Rectal smooth muscle tissue (tissue), 1 donor: ENCODE measurements around the gene UVRAG.
"Not testable (repeated sequence)": the region's sequence is repeated elsewhere in the genome, so short reads cannot be mapped to it uniquely, and the experiment has no call there.

Experiments used
- H3K27ac ChIP-seq: one replicate; pipeline ENCODE4 v1.7.0; 2013; ENCODE audit warnings: low read depth, low read length, inconsistent platforms
- H3K27me3 ChIP-seq: one replicate; pipeline ENCODE4 v1.7.0; 2013; ENCODE audit warnings: low read length; ENCODE audit not compliant: control insufficient read depth, insufficient read depth
- H3K36me3 ChIP-seq: one replicate; pipeline ENCODE4 v1.7.0; 2013; ENCODE audit warnings: low read length; ENCODE audit not compliant: control insufficient read depth, insufficient read depth
- H3K4me1 ChIP-seq: one replicate; pipeline ENCODE4 v1.7.0; 2013; ENCODE audit warnings: low read length; ENCODE audit not compliant: control insufficient read depth, insufficient read depth
- H3K4me3 ChIP-seq: one replicate; pipeline ENCODE4 v1.7.0; 2013; ENCODE audit warnings: low read length
- H3K9ac ChIP-seq: one replicate; pipeline ENCODE4 v1.7.0; 2013; ENCODE audit warnings: low read length

UVRAG gene

GRCh38 chr11:75840522-75840921, 25.5 kb downstream of the UVRAG start:
- no peak overlapping the region for H3K4me3 ChIP-seq
- no peak overlapping the region for H3K9ac ChIP-seq
- H3K36me3 ChIP-seq, result no peaks in the 10 kb centered on the region
- peaks cover 5% of the 10 kb centered on the region for H3K4me1 ChIP-seq
- H3K27ac ChIP-seq, result no peak overlapping the region
- no peaks in the 10 kb centered on the region for H3K27me3 ChIP-seq

GRCh38 chr11:75841739-75842138, 26.7 kb downstream of the UVRAG start:
- H3K36me3 ChIP-seq, result no peaks in the 10 kb centered on the region
- no peaks in the 10 kb centered on the region for H3K27me3 ChIP-seq
- H3K4me1 ChIP-seq, result peaks cover 5% of the 10 kb centered on the region
- no peak overlapping the region for H3K9ac ChIP-seq
- no peak overlapping the region for H3K4me3 ChIP-seq
- no peak overlapping the region for H3K27ac ChIP-seq

GRCh38 chr11:75845324-75845723, 30.3 kb downstream of the UVRAG start:
- no peak overlapping the region for H3K27ac ChIP-seq
- peaks cover 3% of the 10 kb centered on the region for H3K4me1 ChIP-seq
- no peaks in the 10 kb centered on the region for H3K27me3 ChIP-seq

GRCh38 chr11:75849894-75850293, 34.9 kb downstream of the UVRAG start:
- H3K9ac ChIP-seq, result no peak overlapping the region
- H3K4me3 ChIP-seq, result no peak overlapping the region
- H3K36me3 ChIP-seq, result no peaks in the 10 kb centered on the region
- no peaks in the 10 kb centered on the region for H3K27me3 ChIP-seq
- H3K4me1 ChIP-seq, result peaks cover 8% of the 10 kb centered on the region
- H3K27ac ChIP-seq, result no peak overlapping the region

More at GRCh38 chr11:75845324-75845723, 30.3 kb downstream of the UVRAG start:
- no peaks in the 10 kb centered on the region for H3K36me3 ChIP-seq
- H3K4me3 ChIP-seq, result no peak overlapping the region
- H3K9ac ChIP-seq, result no peak overlapping the region

GRCh38 chr11:75850787-75851186, 35.8 kb downstream of the UVRAG start:
- H3K4me1 ChIP-seq, result peaks cover 8% of the 10 kb centered on the region
- H3K9ac ChIP-seq, result no peak overlapping the region
- no peak overlapping the region for H3K27ac ChIP-seq
- no peaks in the 10 kb centered on the region for H3K36me3 ChIP-seq
- H3K4me3 ChIP-seq, result no peak overlapping the region
- no peaks in the 10 kb centered on the region for H3K27me3 ChIP-seq

- Histone ChIP-seq H3K27ac (no peak overlapping the region), H3K9ac (no peak overlapping the region), H3K36me3 (no peaks in the 10 kb centered on the region), H3K4me1 (peaks cover 8% of the 10 kb centered on the region), H3K4me3 (no peak overlapping the region), H3K27me3 (no peaks in the 10 kb centered on the region)
Observed at GRCh38 chr11:75851203-75851602, 36.2 kb downstream of the UVRAG start.

- peaks cover 8% of the 10 kb centered on the region for H3K4me1 ChIP-seq
- no peaks in the 10 kb centered on the region for H3K36me3 ChIP-seq
- no peaks in the 10 kb centered on the region for H3K27me3 ChIP-seq
- no peak overlapping the region for H3K4me3 ChIP-seq
- no peak overlapping the region for H3K9ac ChIP-seq
- H3K27ac ChIP-seq, result no peak overlapping the region
Observed at GRCh38 chr11:75852406-75853017, 37.5 kb downstream of the UVRAG start.

- H3K9ac ChIP-seq, H3K27me3 ChIP-seq, H3K4me1 ChIP-seq, H3K36me3 ChIP-seq, H3K4me3 ChIP-seq, H3K27ac ChIP-seq: not testable (repeated sequence)
Observed at GRCh38 chr11:75853563-75853962, 38.6 kb downstream of the UVRAG start.

- Histone ChIP-seq H3K4me3 (no peak overlapping the region), H3K4me1 (peaks cover 8% of the 10 kb centered on the region), H3K36me3 (no peaks in the 10 kb centered on the region), H3K27ac (no peak overlapping the region), H3K27me3 (no peaks in the 10 kb centered on the region), H3K9ac (no peak overlapping the region)
Observed at GRCh38 chr11:75853971-75854370, 39.0 kb downstream of the UVRAG start.

GRCh38 chr11:75855206-75855605, 40.2 kb downstream of the UVRAG start:
- Histone ChIP-seq H3K27me3 (no peaks in the 10 kb centered on the region), H3K27ac (no peak overlapping the region), H3K9ac (no peak overlapping the region), H3K36me3 (no peaks in the 10 kb centered on the region), H3K4me3 (no peak overlapping the region), H3K4me1 (peaks cover 8% of the 10 kb centered on the region)

GRCh38 chr11:75856912-75857311, 41.9 kb downstream of the UVRAG start:
- Histone ChIP-seq H3K27ac (no peak overlapping the region), H3K9ac (no peak overlapping the region), H3K27me3 (no peaks in the 10 kb centered on the region), H3K36me3 (no peaks in the 10 kb centered on the region), H3K4me3 (no peak overlapping the region), H3K4me1 (no peaks in the 10 kb centered on the region)

- Histone ChIP-seq H3K27ac (no peak overlapping the region), H3K4me3 (no peak overlapping the region), H3K9ac (no peak overlapping the region), H3K36me3 (no peaks in the 10 kb centered on the region), H3K4me1 (no peaks in the 10 kb centered on the region), H3K27me3 (no peaks in the 10 kb centered on the region)
Observed at GRCh38 chr11:75858042-75858441, 43.0 kb downstream of the UVRAG start.

GRCh38 chr11:75858613-75859012, 43.6 kb downstream of the UVRAG start:
- no peak overlapping the region for H3K27ac ChIP-seq
- H3K4me3 ChIP-seq, result no peak overlapping the region
- no peaks in the 10 kb centered on the region for H3K27me3 ChIP-seq
- no peak overlapping the region for H3K9ac ChIP-seq
- H3K4me1 ChIP-seq, result no peaks in the 10 kb centered on the region
- H3K36me3 ChIP-seq, result no peaks in the 10 kb centered on the region
